HCT116 (cell line): ENCODE results near the gene WASHC3. TPM values are rescaled to one million over a fixed set of nuclear protein-coding genes. Genes with fewer than 3 reads are reported as not detected.

ENCODE experiments used
- ATAC-seq: fragments of 200-7000 bp; cut with Tn5 transposase; 2 replicates; pipeline ENCODE4 v1.9.1; 2020; ENCODE audit warnings: mild to moderate bottlenecking, moderate library complexity
- BruUV-seq: library from RNA; stranded (reverse); fragments of 400-500 nt; replicated peaks from 2 replicates; lab custom pipeline; 2021; lab: Mats Ljungman, UMichigan
- CTCF ChIA-PET: fragments of 300-600 bp; sonication (Branson Sonifier 250); formaldehyde crosslinking; loops from one replicate; lab custom pipeline; 2021; ENCODE audit warnings: antibody characterized with exemption; lab: Charles Lee
- POLR2A ChIA-PET: fragments of 300-600, 350-600 bp; sonication (Branson Sonifier 250); formaldehyde crosslinking; loops from one replicate; lab custom pipeline; 2021; ENCODE audit warnings: antibody characterized with exemption; lab: Charles Lee
- RAD21 ChIA-PET, 2 experiments: fragments of 300-600 bp; sonication (Branson Sonifier 250); formaldehyde crosslinking; loops; one replicate each; lab custom pipeline; 2023; ENCODE audit warnings: low total read pairs in 2 of 2; ENCODE audit not compliant: uncharacterized antibody in 2 of 2, unreplicated experiment in 2 of 2, low non-redundant PET in 1 of 2; lab: Charles Lee
- DNase-seq: peaks from one replicate; pipeline ENCODE4 v3.0.0-alpha.2; 2010; ENCODE audit warnings: low read depth, low spot score
- H2AFZ ChIP-seq: fragments of 200-600 bp; shearing (Covaris generic), sonication (generic); 2 replicates; pipeline ENCODE4 v1.6.1; 2017; ENCODE audit warnings: low read depth, mixed run types, mixed read lengths, antibody characterized with exemption, low read length; ENCODE audit not compliant: poor library complexity, severe bottlenecking
- H3K27ac ChIP-seq: 2 replicates; pipeline ENCODE4 v1.5.1; 2012; ENCODE audit warnings: low read depth, low read length
- H3K27me3 ChIP-seq: fragments of 200-600 bp; sonication (generic); 2 replicates; pipeline ENCODE4 v1.6.1; 2016; ENCODE audit warnings: mixed run types, low read length, mixed read lengths; ENCODE audit not compliant: insufficient read depth
- H3K36me3 ChIP-seq, 2 experiments: fragments of 200-500 bp in 1 of 2; fragments of 200-600 bp in 1 of 2; sonication (Bioruptor generic) in 1 of 2; sonication (generic) in 1 of 2; 2 replicates each; pipeline versions ENCODE4 v1.5.1 to v1.6.1; 2014 to 2016; ENCODE audit warnings: low read length in 2 of 2, inconsistent platforms in 1 of 2, mixed read lengths in 1 of 2, mixed run types in 1 of 2; ENCODE audit not compliant: insufficient read depth in 2 of 2, control insufficient read depth in 1 of 2
- H3K4me1 ChIP-seq, 2 experiments: fragments of 200-600 bp in 1 of 2; sonication (generic) in 1 of 2; 2 replicates each; pipeline versions ENCODE4 v1.5.1 to v1.6.1; 2012 to 2017; ENCODE audit warnings: low read length in 2 of 2, inconsistent platforms in 1 of 2, mild to moderate bottlenecking in 1 of 2, mixed read lengths in 1 of 2, mixed run types in 1 of 2, moderate library complexity in 1 of 2; ENCODE audit not compliant: insufficient read depth in 2 of 2, control insufficient read depth in 1 of 2
- H3K4me2 ChIP-seq: fragments of 200-600 bp; sonication (generic); 2 replicates; pipeline ENCODE4 v1.6.1; 2017; ENCODE audit warnings: mixed run types, low read length, mixed read lengths
- H3K4me3 ChIP-seq, 2 experiments: fragments of 200-600 bp in 1 of 2; sonication (generic) in 1 of 2; replicated peaks in 1 of 2; 2 replicates each; pipeline ENCODE4 v1.5.1; 2011 to 2016; ENCODE audit warnings: low read length in 2 of 2, control low read depth in 1 of 2, low read depth in 1 of 2, mild to moderate bottlenecking in 1 of 2, mixed read lengths in 1 of 2, mixed run types in 1 of 2
- H3K79me2 ChIP-seq: fragments of 200-600 bp; sonication (generic); 2 replicates; pipeline ENCODE4 v1.6.1; 2017; ENCODE audit warnings: mild to moderate bottlenecking, mixed run types, low read length, moderate library complexity, mixed read lengths; ENCODE audit not compliant: insufficient read depth
- H3K9ac ChIP-seq: fragments of 200-600 bp; sonication (generic); 2 replicates; pipeline ENCODE4 v1.6.1; 2016; ENCODE audit warnings: low read length, mixed read lengths
- H3K9me2 ChIP-seq: fragments of 200-600 bp; sonication (generic), shearing (Covaris generic); 2 replicates; pipeline ENCODE4 v1.6.1; 2017; ENCODE audit warnings: mixed run types, mild to moderate bottlenecking, moderate library complexity; ENCODE audit not compliant: insufficient read depth
- H3K9me3 ChIP-seq, 2 experiments: fragments of 200-500 bp in 1 of 2; fragments of 200-600 bp in 1 of 2; sonication (Bioruptor generic) in 1 of 2; sonication (generic) in 1 of 2; 2 replicates each; pipeline ENCODE4 v1.6.1; 2014 to 2017; ENCODE audit warnings: low read length in 2 of 2, mixed read lengths in 2 of 2, inconsistent platforms in 1 of 2, low read depth in 1 of 2, mild to moderate bottlenecking in 1 of 2, mixed run types in 1 of 2, moderate library complexity in 1 of 2; ENCODE audit not compliant: control insufficient read depth in 1 of 2, insufficient read depth in 1 of 2
- H4K20me1 ChIP-seq: fragments of 200-600 bp; sonication (generic), shearing (Covaris generic); 2 replicates; pipeline ENCODE4 v1.6.1; 2017; ENCODE audit warnings: mixed run types, mild to moderate bottlenecking, moderate library complexity; ENCODE audit not compliant: insufficient read depth
- CBX3 ChIP-seq: IDR thresholded peaks from 2 replicates; pipeline ENCODE4 v1.6.1; 2012; ENCODE audit warnings: low read depth
- CEBPB ChIP-seq: IDR thresholded peaks from 2 replicates; pipeline ENCODE4 v1.6.1; 2012; ENCODE audit warnings: low read depth
- EGR1 ChIP-seq: IDR thresholded peaks from 2 replicates; pipeline ENCODE4 v1.6.1; 2012; ENCODE audit warnings: low read depth
- ELF1 ChIP-seq: IDR thresholded peaks from 2 replicates; pipeline ENCODE4 v1.6.1; 2012; ENCODE audit warnings: low read depth, borderline replicate concordance
- EZH2 ChIP-seq: fragments of 200-600 bp; sonication (generic); IDR thresholded peaks from 2 replicates; pipeline ENCODE4 v1.6.1; 2017; ENCODE audit warnings: antibody characterized with exemption, mixed run types
- FOSL1 ChIP-seq: IDR thresholded peaks from 2 replicates; pipeline ENCODE4 v1.6.1; 2012; ENCODE audit warnings: low read depth
- MAX ChIP-seq: IDR thresholded peaks from 2 replicates; pipeline ENCODE4 v1.6.1; 2012
- POLR2A ChIP-seq: IDR thresholded peaks from 2 replicates; pipeline ENCODE4 v1.7.0; 2011; ENCODE audit warnings: borderline replicate concordance; ENCODE audit not compliant: insufficient read depth, insufficient read length; ENCODE audit errors: extremely low read depth
- POLR2AphosphoS5 ChIP-seq: IDR thresholded peaks from 2 replicates; pipeline ENCODE4 v1.6.1; 2011; ENCODE audit warnings: mild to moderate bottlenecking, low read depth, low read length, moderate library complexity
- REST ChIP-seq: IDR thresholded peaks from 2 replicates; pipeline ENCODE4 v1.6.1; 2012; ENCODE audit warnings: low read depth
- SIN3A ChIP-seq: IDR thresholded peaks from 2 replicates; pipeline ENCODE4 v1.6.1; 2012; ENCODE audit warnings: low read depth
- SP1 ChIP-seq: IDR thresholded peaks from 2 replicates; pipeline ENCODE4 v1.6.1; 2012; ENCODE audit warnings: low read depth
- SRF ChIP-seq: IDR thresholded peaks from 2 replicates; pipeline ENCODE4 v1.6.1; 2012; ENCODE audit warnings: low read depth
- TCF7L2 ChIP-seq: IDR thresholded peaks from 2 replicates; pipeline ENCODE4 v1.7.0; 2011; ENCODE audit warnings: borderline replicate concordance, inconsistent platforms; ENCODE audit not compliant: insufficient read depth, insufficient read length; ENCODE audit errors: extremely low read depth
- YY1 ChIP-seq: IDR thresholded peaks from 2 replicates; pipeline ENCODE4 v1.6.1; 2011; ENCODE audit warnings: low read length, low read depth, moderate library complexity, mild to moderate bottlenecking; ENCODE audit not compliant: insufficient replicate concordance; ENCODE audit errors: extremely low read depth
- ZBTB33 ChIP-seq: IDR thresholded peaks from 2 replicates; pipeline ENCODE4 v1.6.1; 2011; ENCODE audit warnings: mild to moderate bottlenecking, low read length, moderate library complexity; ENCODE audit not compliant: insufficient replicate concordance; ENCODE audit errors: extremely low read depth
- ZFX ChIP-seq: fragments of 450-650 bp; IDR thresholded peaks from 2 replicates; pipeline ENCODE4 v1.6.1; 2017
- ZNF274 ChIP-seq: fragments of 200-500 bp; sonication (Bioruptor generic); IDR thresholded peaks from 2 replicates; pipeline ENCODE4 v1.6.1; 2014; ENCODE audit warnings: mild to moderate bottlenecking, low read depth, low read length, inconsistent platforms
- intact Hi-C: fragments of 100-400 bp; cut with micrococcal nuclease; formaldehyde crosslinking; loops from 2 replicates; pipeline ENCODE4 v1.10.0; 2022
- total RNA-seq: library from RNA; stranded (reverse); gene quantifications from one replicate; pipeline ENCODE4 v1.2.1, GENCODE V29; 2021; ENCODE audit not compliant: unreplicated experiment
- TF ChIP-seq, protein P1 (sequence below), 3 experiments: fragments of 200-600 bp in 1 of 3; sonication (generic) in 1 of 3; IDR thresholded peaks in 2 of 3; conservative IDR thresholded peaks in 1 of 3; 2 replicates each; pipeline ENCODE4 v1.5.1; 2012 to 2017; ENCODE audit warnings: low read depth in 2 of 3, low read length in 2 of 3, antibody characterized with exemption in 1 of 3, borderline replicate concordance in 1 of 3, control low read depth in 1 of 3, mild to moderate bottlenecking in 1 of 3, mixed read lengths in 1 of 3, mixed run types in 1 of 3, moderate library complexity in 1 of 3; ENCODE audit not compliant: insufficient read depth in 1 of 3

WASHC3 gene
- total RNA-seq, 1 experiment from 2014 or later: 15.6 TPM

GRCh38 chr12:101992091-101992490, 69.7 kb downstream of the WASHC3 start:
- ChIA-PET CTCF (no interaction called here), RAD21 (no interaction called here)
- no peak for TF ChIP-seq CEBPB
- no peak for TF ChIP-seq FOSL1
- no peak for TF ChIP-seq POLR2AphosphoS5
- TF ChIP-seq ELF1: no peak
- no peak for TF ChIP-seq ZNF274
- TF ChIP-seq EZH2: no peak
- no peak for TF ChIP-seq SRF
- no peak for TF ChIP-seq SP1
- no peak for TF ChIP-seq REST
- TF ChIP-seq, protein P1, sequence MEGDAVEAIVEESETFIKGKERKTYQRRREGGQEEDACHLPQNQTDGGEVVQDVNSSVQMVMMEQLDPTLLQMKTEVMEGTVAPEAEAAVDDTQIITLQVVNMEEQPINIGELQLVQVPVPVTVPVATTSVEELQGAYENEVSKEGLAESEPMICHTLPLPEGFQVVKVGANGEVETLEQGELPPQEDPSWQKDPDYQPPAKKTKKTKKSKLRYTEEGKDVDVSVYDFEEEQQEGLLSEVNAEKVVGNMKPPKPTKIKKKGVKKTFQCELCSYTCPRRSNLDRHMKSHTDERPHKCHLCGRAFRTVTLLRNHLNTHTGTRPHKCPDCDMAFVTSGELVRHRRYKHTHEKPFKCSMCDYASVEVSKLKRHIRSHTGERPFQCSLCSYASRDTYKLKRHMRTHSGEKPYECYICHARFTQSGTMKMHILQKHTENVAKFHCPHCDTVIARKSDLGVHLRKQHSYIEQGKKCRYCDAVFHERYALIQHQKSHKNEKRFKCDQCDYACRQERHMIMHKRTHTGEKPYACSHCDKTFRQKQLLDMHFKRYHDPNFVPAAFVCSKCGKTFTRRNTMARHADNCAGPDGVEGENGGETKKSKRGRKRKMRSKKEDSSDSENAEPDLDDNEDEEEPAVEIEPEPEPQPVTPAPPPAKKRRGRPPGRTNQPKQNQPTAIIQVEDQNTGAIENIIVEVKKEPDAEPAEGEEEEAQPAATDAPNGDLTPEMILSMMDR (IDR thresholded peaks at IDR 0.05 in 2 of 3, conservative IDR thresholded peaks at IDR 0.05 in 1 of 3; ENCODE audit: borderline replicate concordance in 1 of 3, insufficient read depth in 1 of 3, low read depth in 2 of 3, low read length in 2 of 3): no peak
- no peak for TF ChIP-seq CBX3
- no peak for TF ChIP-seq MAX
- TF ChIP-seq ZFX: no peak
- TF ChIP-seq SIN3A: no peak
- TF ChIP-seq EGR1: no peak
- TF ChIP-seq ZBTB33: no peak
- TF ChIP-seq YY1: no peak
- TF ChIP-seq POLR2A: no peak
- no peak for TF ChIP-seq TCF7L2

More at GRCh38 chr12:101992091-101992490, 69.7 kb downstream of the WASHC3 start:
- Histone ChIP-seq H4K20me1 (no peaks in the 10 kb centered on the region), H3K9me3 (no peaks in the 10 kb centered on the region), H3K27me3 (no peaks in the 10 kb centered on the region), H3K79me2 (no peaks in the 10 kb centered on the region), H3K4me1 (no peaks in the 10 kb centered on the region), H3K4me2 (no peak overlapping the region), H2AFZ (no peak overlapping the region), H3K9ac (no peak overlapping the region), H3K27ac (no peak overlapping the region), H3K4me3 (no peak overlapping the region), H3K36me3 (no peaks in the 10 kb centered on the region), H3K9me2 (no peaks in the 10 kb centered on the region)
- POLR2A ChIA-PET: no interaction called here
- intact Hi-C loops: no loop called here
- no TSS peak for BruUV-seq
- ATAC-seq (no peak), DNase-seq (no peak)
